B cell (primary cell): Measurements from ENCODE around the gene CFAP65. TPM values are rescaled to one million over a fixed set of nuclear protein-coding genes. Genes with fewer than 3 reads are reported as not detected.

Source experiments
- ATAC-seq: fragments of 200-7000 bp; cut with Tn5 transposase; one replicate; pipeline ENCODE4 v1.10.0; 2021; ENCODE audit warnings: low read depth, mild to moderate bottlenecking, moderate number of reproducible peaks, moderate library complexity
- CTCF ChIA-PET: fragments of 350-600 bp; sonication (Branson Sonifier 250); formaldehyde crosslinking; loops from one replicate; lab custom pipeline; 2021; ENCODE audit warnings: antibody characterized with exemption, inconsistent platforms; lab: Charles Lee
- POLR2A ChIA-PET: fragments of 350-600 bp; sonication (Branson Sonifier 250); formaldehyde crosslinking; loops from one replicate; lab custom pipeline; 2021; ENCODE audit warnings: antibody characterized with exemption; lab: Charles Lee
- DNase-seq: peaks from one replicate; pipeline ENCODE4 v3.0.0; 2013
- H2AFZ ChIP-seq: 2 replicates; pipeline ENCODE4 v1.6.1; 2012; ENCODE audit warnings: mild to moderate bottlenecking, low read depth, low read length; ENCODE audit not compliant: insufficient read depth, poor library complexity, severe bottlenecking
- H3K27ac ChIP-seq, 2 donors: 1 replicate in 1 of 2; 2 replicates in 1 of 2; pipeline ENCODE4 v1.5.1; 2012 to 2013; ENCODE audit warnings: low read length in 2 of 2, mild to moderate bottlenecking in 2 of 2, moderate library complexity in 1 of 2
- H3K27me3 ChIP-seq, 4 experiments: fragments of 200-600 bp in 1 of 4; sonication (generic) in 1 of 4; replicated peaks in 1 of 4; 1 replicate in 2 of 4; 2 replicates in 2 of 4; pipeline versions ENCODE4 v1.6.1 to v1.7.0; 2013 to 2016; ENCODE audit warnings: low read length in 3 of 4, mild to moderate bottlenecking in 2 of 4, mixed read lengths in 1 of 4, moderate library complexity in 1 of 4; ENCODE audit not compliant: insufficient read depth in 4 of 4, control insufficient read depth in 3 of 4; ENCODE audit errors: control extremely low read depth in 1 of 4
- H3K36me3 ChIP-seq, 2 experiments: replicated peaks in 1 of 2; 1 replicate in 1 of 2; 2 replicates in 1 of 2; pipeline versions ENCODE4 v1.6.1 to v1.7.1; 2013; ENCODE audit warnings: low read length in 1 of 2; ENCODE audit not compliant: insufficient read depth in 2 of 2, control insufficient read depth in 1 of 2; ENCODE audit errors: control extremely low read depth in 1 of 2, extremely low read depth in 1 of 2
- H3K4me1 ChIP-seq, 2 donors: fragments of 200-600 bp in 1 of 2; sonication (generic) in 1 of 2; 1 replicate in 1 of 2; 2 replicates in 1 of 2; pipeline versions ENCODE4 v1.5.1 to v1.6.1; 2013 to 2017; ENCODE audit warnings: low read length in 2 of 2; ENCODE audit not compliant: control insufficient read depth in 2 of 2, insufficient read depth in 2 of 2
- H3K4me2 ChIP-seq: replicated peaks from 2 replicates; pipeline ENCODE3; 2012; ENCODE audit warnings: mild to moderate bottlenecking, low read depth, low read length; ENCODE audit not compliant: poor library complexity, severe bottlenecking
- H3K4me3 ChIP-seq, 5 experiments: fragments of 200-600 bp in 1 of 5; sonication (generic) in 1 of 5; 1 replicate in 3 of 5; 2 replicates in 2 of 5; pipeline versions ENCODE4 v1.5.1 to v1.7.0; 2011 to 2016; ENCODE audit warnings: low read length in 4 of 5, mild to moderate bottlenecking in 4 of 5, low read depth in 2 of 5, control low read depth in 1 of 5, moderate library complexity in 1 of 5; ENCODE audit not compliant: insufficient read depth in 1 of 5; ENCODE audit errors: control extremely low read depth in 1 of 5, extremely low read depth in 1 of 5
- H3K79me2 ChIP-seq: fragments of 200-600 bp; sonication (generic); one replicate; pipeline ENCODE4 v1.6.0; 2016; ENCODE audit warnings: low read length; ENCODE audit not compliant: control insufficient read depth, insufficient read depth
- H3K9ac ChIP-seq: fragments of 200-600 bp; sonication (generic); 2 replicates; pipeline ENCODE4 v1.6.1; 2017; ENCODE audit warnings: mild to moderate bottlenecking, low read length, moderate library complexity
- H3K9me3 ChIP-seq, 3 donors: one replicate each; pipeline versions ENCODE4 v1.6.1 to v1.7.1; 2013; ENCODE audit warnings: low read length in 2 of 3; ENCODE audit not compliant: control insufficient read depth in 2 of 3, insufficient read depth in 1 of 3; ENCODE audit errors: control extremely low read depth in 1 of 3
- H4K20me1 ChIP-seq: 2 replicates; pipeline ENCODE4 v1.6.0; 2012; ENCODE audit warnings: mild to moderate bottlenecking, low read length; ENCODE audit not compliant: insufficient read depth, control insufficient read depth, poor library complexity, severe bottlenecking
- H3K27ac Mint-ChIP-seq: one replicate; pipeline ENCODE4 v1.8.0; 2021; ENCODE audit warnings: mixed read lengths
- H3K27me3 Mint-ChIP-seq: one replicate; pipeline ENCODE4 v1.8.0; 2021; ENCODE audit warnings: mixed read lengths
- H3K4me1 Mint-ChIP-seq: one replicate; pipeline ENCODE4 v1.8.0; 2021; ENCODE audit warnings: mixed read lengths
- H3K4me3 Mint-ChIP-seq: one replicate; pipeline ENCODE4 v1.8.0; 2021; ENCODE audit warnings: mixed read lengths
- H3K9me3 Mint-ChIP-seq: one replicate; pipeline ENCODE4 v1.8.0; 2022; ENCODE audit warnings: mixed read lengths; ENCODE audit not compliant: insufficient read depth
- EZH2 ChIP-seq: IDR thresholded peaks from 2 replicates; pipeline ENCODE4 v1.6.1; 2012; ENCODE audit warnings: borderline replicate concordance, low read depth, mild to moderate bottlenecking, moderate library complexity, low read length; ENCODE audit not compliant: insufficient read depth, poor library complexity, severe bottlenecking
- WGBS: methylation state at CpG from one replicate; pipeline ENCODE4 v1.1.5; 2013; ENCODE audit warnings: missing lambda C conversion rate; ENCODE audit not compliant: insufficient coverage; 5-methylcytosine and 5-hydroxymethylcytosine counted together
- intact Hi-C: fragments of 100-400 bp; cut with micrococcal nuclease; formaldehyde crosslinking; loops from one replicate; pipeline ENCODE4 v1.10.0; 2022
- polyA plus RNA-seq: library from polyadenylated mRNA; depleted of rRNA; stranded (reverse); fragments of >200 nt; gene quantifications from 2 replicates; pipeline ENCODE4 v1.2.3, GENCODE V29; 2012
- total RNA-seq, 2 donors: library from RNA; stranded (reverse); fragments of 120-200 nt in 1 of 2; gene quantifications; 1 replicate in 1 of 2; 2 replicates in 1 of 2; pipeline versions ENCODE4 v1.2.3 to v1.2.4, GENCODE V29; 2013 to 2022
- TF ChIP-seq, protein P1 (sequence below): fragments of 200-600 bp; IDR thresholded peaks from one replicate; pipeline ENCODE4 v1.8.0; 2022; ENCODE audit warnings: antibody characterized with exemption, mild to moderate bottlenecking

The CFAP65 gene
- total and polyA plus RNA-seq, 2 donors (not counting 1 experiment from before 2014, with no cell fraction given): not detected

DNA sequence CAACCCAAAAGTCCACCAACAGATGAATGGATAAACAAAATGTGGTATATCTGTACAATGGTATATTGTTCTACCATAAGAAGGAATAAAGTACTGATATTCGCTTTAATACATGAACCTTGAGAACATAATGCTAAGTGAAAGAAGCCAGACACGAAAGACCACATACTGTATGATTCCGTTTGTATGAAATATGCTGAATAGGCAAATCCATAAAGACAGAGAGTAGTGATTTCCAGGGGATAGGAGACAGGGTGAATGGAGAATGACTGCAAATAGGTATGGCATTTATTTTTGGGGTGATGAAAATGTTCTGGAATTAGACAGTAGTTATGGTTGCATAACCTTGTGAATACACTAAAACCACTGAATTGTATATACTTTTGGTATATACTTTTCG is 48.0 kb upstream of the CFAP65 start:
- Histone ChIP-seq H4K20me1 (peaks cover 18% of the 10 kb centered on the region), H3K9me3 (no peaks in the 10 kb centered on the region), H3K27me3 (no peaks in the 10 kb centered on the region), H3K4me1 (no peaks in the 10 kb centered on the region), H3K9ac (no peak overlapping the region), H2AFZ (no peak overlapping the region), H3K36me3 (no peaks in the 10 kb centered on the region), H3K27ac (no peak overlapping the region), H3K4me3 (no peak overlapping the region), H3K4me2 (no peak overlapping the region), H3K79me2 (no peaks in the 10 kb centered on the region)
- H3K9me3 Mint-ChIP-seq: no peaks in the 10 kb centered on the region
- intact Hi-C loops: no loop called here
- H3K4me3 Mint-ChIP-seq: no peak overlapping the region
- H3K27ac Mint-ChIP-seq: no peak overlapping the region
- no peak for DNase-seq
- no peak for ATAC-seq
- TF ChIP-seq EZH2: no peak
- TF ChIP-seq, protein P1, sequence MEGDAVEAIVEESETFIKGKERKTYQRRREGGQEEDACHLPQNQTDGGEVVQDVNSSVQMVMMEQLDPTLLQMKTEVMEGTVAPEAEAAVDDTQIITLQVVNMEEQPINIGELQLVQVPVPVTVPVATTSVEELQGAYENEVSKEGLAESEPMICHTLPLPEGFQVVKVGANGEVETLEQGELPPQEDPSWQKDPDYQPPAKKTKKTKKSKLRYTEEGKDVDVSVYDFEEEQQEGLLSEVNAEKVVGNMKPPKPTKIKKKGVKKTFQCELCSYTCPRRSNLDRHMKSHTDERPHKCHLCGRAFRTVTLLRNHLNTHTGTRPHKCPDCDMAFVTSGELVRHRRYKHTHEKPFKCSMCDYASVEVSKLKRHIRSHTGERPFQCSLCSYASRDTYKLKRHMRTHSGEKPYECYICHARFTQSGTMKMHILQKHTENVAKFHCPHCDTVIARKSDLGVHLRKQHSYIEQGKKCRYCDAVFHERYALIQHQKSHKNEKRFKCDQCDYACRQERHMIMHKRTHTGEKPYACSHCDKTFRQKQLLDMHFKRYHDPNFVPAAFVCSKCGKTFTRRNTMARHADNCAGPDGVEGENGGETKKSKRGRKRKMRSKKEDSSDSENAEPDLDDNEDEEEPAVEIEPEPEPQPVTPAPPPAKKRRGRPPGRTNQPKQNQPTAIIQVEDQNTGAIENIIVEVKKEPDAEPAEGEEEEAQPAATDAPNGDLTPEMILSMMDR: no peak
- CTCF ChIA-PET: no interaction called here
- peaks cover 2% of the 10 kb centered on the region for H3K4me1 Mint-ChIP-seq
- POLR2A ChIA-PET: no interaction called here
- WGBS: 100% methylated on average over 2 of the region's 4 CpGs
- H3K27me3 Mint-ChIP-seq: no peaks in the 10 kb centered on the region

GRCh38 chr2:219087848-219088247 is 46.5 kb upstream of the CFAP65 start:
- no peak for TF ChIP-seq EZH2
- TF ChIP-seq, protein P1: no peak
- Histone ChIP-seq H3K4me3 (no peak overlapping the region), H4K20me1 (peaks cover 18% of the 10 kb centered on the region), H2AFZ (no peak overlapping the region), H3K27me3 (no peaks in the 10 kb centered on the region), H3K9me3 (no peaks in the 10 kb centered on the region), H3K4me2 (no peak overlapping the region), H3K4me1 (no peaks in the 10 kb centered on the region), H3K36me3 (no peaks in the 10 kb centered on the region), H3K79me2 (no peaks in the 10 kb centered on the region), H3K9ac (no peak overlapping the region), H3K27ac (no peak overlapping the region)
- no peaks in the 10 kb centered on the region for H3K9me3 Mint-ChIP-seq
- H3K4me3 Mint-ChIP-seq: no peak overlapping the region
- intact Hi-C loops: no loop called here
- DNase-seq (no peak), ATAC-seq (no peak)
- CTCF ChIA-PET: interaction anchor here (2.1 kb wide), 1 partner anchor 29 kb away, joined by 6 read pairs; no protein-coding TSS in a partner anchor
- POLR2A ChIA-PET: no interaction called here
- no peaks in the 10 kb centered on the region for H3K27me3 Mint-ChIP-seq
- WGBS: no CpG with 5 or more reads among the region's 1 CpG
- peaks cover 2% of the 10 kb centered on the region for H3K4me1 Mint-ChIP-seq
- H3K27ac Mint-ChIP-seq: no peak overlapping the region
